ENCODE data around the gene APLF.

- TF ChIP-seq, protein P1, sequence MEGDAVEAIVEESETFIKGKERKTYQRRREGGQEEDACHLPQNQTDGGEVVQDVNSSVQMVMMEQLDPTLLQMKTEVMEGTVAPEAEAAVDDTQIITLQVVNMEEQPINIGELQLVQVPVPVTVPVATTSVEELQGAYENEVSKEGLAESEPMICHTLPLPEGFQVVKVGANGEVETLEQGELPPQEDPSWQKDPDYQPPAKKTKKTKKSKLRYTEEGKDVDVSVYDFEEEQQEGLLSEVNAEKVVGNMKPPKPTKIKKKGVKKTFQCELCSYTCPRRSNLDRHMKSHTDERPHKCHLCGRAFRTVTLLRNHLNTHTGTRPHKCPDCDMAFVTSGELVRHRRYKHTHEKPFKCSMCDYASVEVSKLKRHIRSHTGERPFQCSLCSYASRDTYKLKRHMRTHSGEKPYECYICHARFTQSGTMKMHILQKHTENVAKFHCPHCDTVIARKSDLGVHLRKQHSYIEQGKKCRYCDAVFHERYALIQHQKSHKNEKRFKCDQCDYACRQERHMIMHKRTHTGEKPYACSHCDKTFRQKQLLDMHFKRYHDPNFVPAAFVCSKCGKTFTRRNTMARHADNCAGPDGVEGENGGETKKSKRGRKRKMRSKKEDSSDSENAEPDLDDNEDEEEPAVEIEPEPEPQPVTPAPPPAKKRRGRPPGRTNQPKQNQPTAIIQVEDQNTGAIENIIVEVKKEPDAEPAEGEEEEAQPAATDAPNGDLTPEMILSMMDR (conservative IDR thresholded peaks at IDR 0.05; ENCODE audit: low read depth in 2 of 2): no peak
- TF ChIP-seq NANOG (IDR thresholded peaks at IDR 0.05; ENCODE audit: borderline replicate concordance) (no peak), JUNB (IDR thresholded peaks at IDR 0.05; ENCODE audit: unreplicated experiment) (no peak), EZH2 (IDR thresholded peaks at IDR 0.05; ENCODE audit: low read depth, unreplicated experiment) (no peak), EZH2phosphoT487 (IDR thresholded peaks at IDR 0.05; ENCODE audit: unreplicated experiment) (no peak), ZNF331 (CRISPR knock-in tag; IDR thresholded peaks at IDR 0.05; ENCODE audit: low read depth) (no peak), REST (IDR thresholded peaks at IDR 0.05; ENCODE audit: unreplicated experiment) (no peak)
Observed at GRCh38 chr2:68418419-68418818, 49.0 kb upstream of the APLF start.
